K562 (cell line): ENCODE measurements around the gene RABEPK. TPM values are rescaled to one million over a fixed set of nuclear protein-coding genes. Genes with fewer than 3 reads are reported as not detected.

Experiments used
- ATAC-seq: fragments of 200-7000 bp; cut with Tn5 transposase; 3 replicates; pipeline ENCODE4 v1.9.1; 2020; ENCODE audit warnings: moderate library complexity
- BruUV-seq: library from RNA; stranded (reverse); fragments of 400-500 nt; replicated peaks from 2 replicates; lab custom pipeline; 2021; lab: Mats Ljungman, UMichigan
- CTCF ChIA-PET: fragments of 300-600 bp; formaldehyde crosslinking; extraction: SDS; loops from one replicate; lab custom pipeline; 2021; ENCODE audit warnings: low intra/inter-chr PET ratio; lab: Yijun Ruan, JAX
- POLR2A ChIA-PET: fragments of 300-600, 350-650 bp; sonication (Branson Sonifier 250); formaldehyde crosslinking; extraction: SDS; loops from one replicate; lab custom pipeline; 2021; ENCODE audit warnings: antibody characterized with exemption, inconsistent platforms; lab: Yijun Ruan, JAX
- DNase-seq, 4 experiments: peaks; one replicate each; pipeline versions ENCODE4 v3.0.0 to v3.0.0-alpha.2; 2011 to 2018; ENCODE audit warnings: low spot score in 3 of 4, mixed read lengths in 3 of 4; ENCODE audit errors: extremely low read depth in 1 of 4
- FAIRE-seq: peaks from 2 replicates; lab custom pipeline; 2011; peaks lifted over from hg19 to GRCh38; lab: Jason Lieb, UNC
- H2AFZ ChIP-seq: 2 replicates; pipeline ENCODE4 v1.6.0; 2011; ENCODE audit warnings: low read depth, low read length, control low read depth, inconsistent platforms
- H3K27ac ChIP-seq: fragments of 200-600 bp; 3 replicates; pipeline ENCODE4 v1.8.0; 2011; ENCODE audit warnings: low read depth, mild to moderate bottlenecking, control low read depth, inconsistent platforms, low read length, moderate library complexity, mixed read lengths; ENCODE audit errors: extremely low read depth
- H3K27me3 ChIP-seq, 2 experiments: fragments of 300-600 bp in 1 of 2; 2 replicates in 1 of 2; 3 replicates in 1 of 2; pipeline versions ENCODE4 v1.6.0 to v1.8.0; 2011; ENCODE audit warnings: inconsistent platforms in 2 of 2, low read length in 2 of 2, mild to moderate bottlenecking in 1 of 2, mixed read lengths in 1 of 2, moderate library complexity in 1 of 2; ENCODE audit not compliant: control insufficient read depth in 2 of 2, insufficient read depth in 2 of 2
- H3K36me3 ChIP-seq: fragments of 300-600 bp; 3 replicates; pipeline ENCODE4 v1.8.0; 2011; ENCODE audit warnings: mild to moderate bottlenecking, low read length, inconsistent platforms; ENCODE audit not compliant: control insufficient read depth, insufficient read depth
- H3K4me1 ChIP-seq, 2 experiments: fragments of 200-600 bp in 1 of 2; replicated peaks in 1 of 2; 2 replicates in 1 of 2; 3 replicates in 1 of 2; pipeline versions ENCODE4 v1.5.1 to v1.8.0; 2011; ENCODE audit warnings: inconsistent platforms in 2 of 2, low read length in 2 of 2, mild to moderate bottlenecking in 1 of 2, mixed read lengths in 1 of 2, moderate library complexity in 1 of 2; ENCODE audit not compliant: control insufficient read depth in 2 of 2, insufficient read depth in 2 of 2
- H3K4me2 ChIP-seq: 2 replicates; pipeline ENCODE4 v1.6.1; 2011; ENCODE audit warnings: low read length, control low read depth, inconsistent platforms, mixed read lengths; ENCODE audit not compliant: insufficient read depth
- H3K4me3 ChIP-seq: fragments of 200-600 bp; sonication (generic), shearing (Covaris generic); 2 replicates; pipeline ENCODE4 v1.5.1; 2016; ENCODE audit warnings: control low read depth, inconsistent platforms
- H3K79me2 ChIP-seq: fragments of 200-600 bp; 3 replicates; pipeline ENCODE4 v1.8.0; 2011; ENCODE audit warnings: low read length, inconsistent platforms; ENCODE audit not compliant: control insufficient read depth, insufficient read depth
- H3K9ac ChIP-seq, 2 experiments: 2 replicates each; pipeline versions ENCODE4 v1.6.0 to v1.6.1; 2011; ENCODE audit warnings: low read depth in 2 of 2, low read length in 2 of 2, control low read depth in 1 of 2, inconsistent platforms in 1 of 2, mild to moderate bottlenecking in 1 of 2, mixed read lengths in 1 of 2; ENCODE audit not compliant: insufficient read depth in 1 of 2
- H3K9me1 ChIP-seq: one replicate; pipeline ENCODE4 v1.6.0; 2011; ENCODE audit warnings: inconsistent platforms, mild to moderate bottlenecking, low read length, moderate library complexity; ENCODE audit not compliant: control insufficient read depth, insufficient read depth
- H3K9me3 ChIP-seq: replicated peaks from 2 replicates; pipeline ENCODE4 v1.5.1; 2011; ENCODE audit warnings: low read depth, low read length, inconsistent platforms; ENCODE audit not compliant: control insufficient read depth, insufficient read depth
- H4K20me1 ChIP-seq: replicated peaks from 2 replicates; pipeline ENCODE4 v1.6.1; 2011; ENCODE audit warnings: low read length, inconsistent platforms, mixed read lengths; ENCODE audit not compliant: control insufficient read depth, insufficient read depth
- CCNT2 ChIP-seq: IDR thresholded peaks from 2 replicates; pipeline ENCODE4 v1.6.1; 2011; ENCODE audit warnings: borderline replicate concordance, low read depth, mild to moderate bottlenecking, moderate library complexity, mixed read lengths, low read length; ENCODE audit not compliant: insufficient read length; ENCODE audit errors: extremely low read depth
- RERE ChIP-seq: sonication (generic); formaldehyde crosslinking; IDR thresholded peaks from 2 replicates; pipeline ENCODE4 v1.8.0; 2023; ENCODE audit warnings: missing genetic modification reagents, mild to moderate bottlenecking, borderline replicate concordance
- TGIF2 ChIP-seq: sonication (generic); formaldehyde crosslinking; IDR thresholded peaks from 2 replicates; pipeline ENCODE4 v1.8.1; 2022; ENCODE audit warnings: mild to moderate bottlenecking, missing genetic modification reagents, moderate library complexity
- ZFP36 ChIP-seq: fragments of 150-350 bp; IDR thresholded peaks from 2 replicates; pipeline ENCODE4 v1.6.1; 2018; ENCODE audit warnings: low read length, low read depth; ENCODE audit not compliant: partially characterized antibody
- WGBS: fragments of 100-300 bp; shearing (Covaris generic); methylation state at CpG from one replicate; pipeline ENCODE4 v1.1.6; 2016; ENCODE audit warnings: low coverage, mixed read lengths; ENCODE audit not compliant: insufficient coverage; ENCODE audit errors: missing lambda C conversion rate; 5-methylcytosine and 5-hydroxymethylcytosine counted together
- in situ Hi-C: fragments of 300-500 bp; cut with MboI; formaldehyde crosslinking; loops from 4 replicates; pipeline ENCODE4 v1.15.0; 2018; ENCODE audit warnings: inconsistent platforms, mixed read lengths
- intact Hi-C: fragments of 100-400 bp; cut with micrococcal nuclease; formaldehyde crosslinking; loops from 2 replicates; pipeline ENCODE4 v1.14.2; 2022
- polyA plus RNA-seq, 8 experiments: library from polyadenylated mRNA; depleted of rRNA in 4 of 8; stranded (reverse) in 5 of 8; unstranded in 3 of 8; fragments of >200 nt; fragmentation: Nextera tagmentation in 2 of 8; fragmentation: Illumina TruSeq in 1 of 8; extraction: Ambion mirVana in 2 of 8; extraction: Trizol in 1 of 8; gene quantifications; 2 replicates each; pipeline versions ENCODE4 v1.2.1 to v1.2.3, GENCODE V29; 2011 to 2014; ENCODE audit warnings: inconsistent platforms in 1 of 8, missing spikeins in 1 of 8
- total RNA-seq, 7 experiments: library from RNA; depleted of rRNA in 6 of 7; stranded (reverse); fragments of >200 nt in 6 of 7; fragmentation: Illumina TruSeq in 2 of 7; extraction: Trizol in 2 of 7; gene quantifications; 2 replicates each; pipeline versions ENCODE4 v1.2.1 to v1.2.3, GENCODE V29; 2011 to 2021; ENCODE audit warnings: low replicate concordance in 1 of 7

Gene RABEPK
- total and polyA plus RNA-seq, 9 of the 15 experiments (the other 6 are each of a cell fraction or from before 2014, with no cell fraction given): 38.3 to 113 (median 52.8) TPM

DNA sequence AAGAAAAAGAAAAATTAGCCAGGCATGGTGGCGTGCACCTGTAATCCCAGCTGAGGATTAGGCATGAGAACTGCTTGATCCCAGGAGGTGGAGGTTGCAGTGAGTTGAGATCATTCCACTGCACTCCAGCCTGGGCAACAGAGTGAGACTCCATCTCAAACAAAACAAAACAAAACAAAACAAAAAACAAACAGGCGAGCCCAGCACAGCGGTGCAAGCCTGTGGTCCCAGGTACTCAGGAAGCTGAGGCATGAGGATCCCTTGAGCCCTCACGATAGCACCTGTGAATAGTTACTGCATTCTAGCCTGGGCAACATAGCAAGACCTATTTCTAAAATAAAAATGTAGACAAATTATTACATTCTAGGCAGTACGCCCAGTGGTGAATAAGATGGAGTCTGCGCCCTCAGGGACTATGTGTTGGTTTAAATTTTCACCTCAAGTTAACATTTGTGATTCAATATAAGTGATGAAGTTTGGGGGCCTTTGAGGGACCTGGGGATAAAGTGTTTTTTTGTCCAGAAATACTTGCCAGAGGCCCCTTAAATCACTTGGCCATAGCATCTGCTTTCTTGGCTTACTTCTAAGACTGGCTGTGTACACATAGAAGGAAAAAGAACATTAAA is 57.9 kb downstream of the RABEPK start:
- H2AFZ ChIP-seq: peak overlapping the region; percentile 11; the same call in 1 of the 2 replicates
- H3K27ac ChIP-seq: no peak overlapping the region
- in situ Hi-C loops (loop anchor here (5.0 to 25.0 kb wide), 2 partner anchors 114 to 1229 kb away; no protein-coding TSS in a partner anchor), intact Hi-C loops (no loop called here)
- no peaks in the 10 kb centered on the region for H3K9me1 ChIP-seq
- ChIA-PET CTCF (no interaction called here), POLR2A (no interaction called here)
- ATAC-seq (no peak), DNase-seq (no peak), FAIRE-seq (no peak)
- no peaks in the 10 kb centered on the region for H3K9me3 ChIP-seq
- 81% methylated on average over 6 of the region's 6 CpGs for WGBS
- H4K20me1 ChIP-seq: no peaks in the 10 kb centered on the region
- H3K36me3 ChIP-seq: peaks cover 2% of the 10 kb centered on the region; the same call in 1 of the 3 replicates
- H3K27me3 ChIP-seq: no peaks in the 10 kb centered on the region
- H3K79me2 ChIP-seq: peaks cover 20% of the 10 kb centered on the region
- no peak overlapping the region for H3K4me2 ChIP-seq
- TF ChIP-seq RERE (CRISPR knock-in tag) (no peak), TGIF2 (CRISPR knock-in tag) (no peak), CCNT2 (no peak), ZFP36 (no peak)
- no peak overlapping the region for H3K4me3 ChIP-seq
- H3K4me1 ChIP-seq: peaks cover 12 to 21% of the 10 kb centered on the region in 2 experiments; a peak in 4 of 5 replicates
- BruUV-seq: no TSS peak
- no peak overlapping the region for H3K9ac ChIP-seq
